ENCODE results near the gene COL4A6.

Gene COL4A6

GRCh38 chrX:108160309-108160708 is 277.9 kb downstream of the COL4A6 start:
- DNase-seq (ENCODE audit: low read depth in 2 of 3, low spot score in 2 of 3) = no peak

DNA sequence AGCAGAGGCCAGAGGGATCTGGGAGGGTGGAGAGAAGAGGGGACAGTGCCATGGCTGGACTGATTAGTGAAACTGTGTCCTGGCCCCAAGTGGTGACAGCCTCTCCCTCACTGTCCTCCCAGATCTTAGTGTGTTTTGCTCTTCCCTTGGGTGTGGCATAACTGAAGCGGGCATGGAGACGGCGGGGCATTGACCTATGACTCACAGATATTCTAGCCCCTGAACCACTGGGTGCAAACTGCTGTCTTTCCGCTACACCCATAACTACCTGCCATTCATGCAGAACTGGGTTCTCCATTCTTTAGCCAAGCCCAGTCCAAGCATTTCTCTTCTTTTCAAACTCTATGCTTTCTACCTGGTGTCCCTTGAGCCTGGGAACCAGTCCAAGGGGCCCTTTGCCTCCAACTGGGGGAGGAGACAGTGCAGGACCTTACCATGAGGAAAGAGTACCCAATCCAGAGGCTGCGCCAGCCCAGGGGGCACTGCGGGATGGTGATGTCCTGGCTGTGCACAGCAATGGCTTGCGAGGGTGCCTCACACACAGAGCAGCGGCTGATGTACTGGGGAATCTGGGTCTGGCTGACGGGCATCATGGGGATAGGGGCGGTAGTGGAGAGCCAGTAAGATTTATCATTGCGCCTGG is 279.1 kb downstream of the COL4A6 start:
- no peak for DNase-seq (ENCODE audit: low read depth in 2 of 3, low spot score in 2 of 3)

GRCh38 chrX:108157628-108158027 is 280.6 kb downstream of the COL4A6 start:
- no peak for DNase-seq (ENCODE audit: low read depth in 2 of 3, low spot score in 2 of 3)

GRCh38 chrX:108156934-108157466 is 281.2 kb downstream of the COL4A6 start:
- DNase-seq (ENCODE audit: low read depth in 2 of 3, low spot score in 2 of 3) = no peak

DNA sequence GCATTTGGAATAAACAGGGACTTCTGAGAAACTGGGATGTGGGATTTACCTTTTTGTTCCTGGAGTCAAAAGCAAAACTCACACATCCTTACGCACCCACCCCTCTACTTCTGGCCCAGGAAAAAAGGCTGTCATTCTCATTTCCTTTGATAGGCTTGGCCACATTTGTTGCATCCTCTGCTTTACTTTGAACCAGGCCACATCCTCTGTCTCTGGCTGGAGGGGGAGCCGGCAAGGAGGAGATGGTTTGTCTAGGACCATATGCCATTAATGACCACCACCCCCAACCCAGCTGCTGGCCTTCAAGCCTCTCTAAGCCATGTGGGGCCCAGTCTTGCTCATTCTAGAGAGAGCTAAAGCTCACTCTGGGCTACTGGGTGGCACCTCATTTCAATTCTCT is 282.1 kb downstream of the COL4A6 start:
- no peak for DNase-seq (ENCODE audit: low read depth in 2 of 3, low spot score in 2 of 3)

DNA sequence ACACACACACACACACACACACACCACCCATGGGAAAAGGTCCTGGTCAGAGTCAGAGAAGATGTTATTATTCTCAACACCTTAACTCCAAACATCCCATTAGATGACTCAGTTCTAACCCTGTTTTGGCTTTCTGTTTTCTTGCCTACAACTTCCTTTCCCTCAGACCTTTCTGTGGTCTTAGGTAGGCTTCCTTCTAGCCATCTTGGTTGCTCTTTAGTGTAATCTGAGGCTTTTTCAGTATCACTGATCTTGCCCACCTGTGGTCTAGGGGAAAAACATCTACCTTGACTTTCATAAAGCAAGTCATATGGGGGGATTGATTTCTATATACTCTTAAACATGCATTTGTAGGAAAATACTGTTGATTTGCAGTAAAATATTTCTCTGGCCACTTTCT is 289.7 kb downstream of the COL4A6 start:
- DNase-seq (ENCODE audit: low read depth in 2 of 3, low spot score in 2 of 3) = no peak

GRCh38 chrX:108138814-108139702 is 299.2 kb downstream of the COL4A6 start:
- no peak for DNase-seq (ENCODE audit: low read depth in 2 of 3, low spot score in 2 of 3)

DNA sequence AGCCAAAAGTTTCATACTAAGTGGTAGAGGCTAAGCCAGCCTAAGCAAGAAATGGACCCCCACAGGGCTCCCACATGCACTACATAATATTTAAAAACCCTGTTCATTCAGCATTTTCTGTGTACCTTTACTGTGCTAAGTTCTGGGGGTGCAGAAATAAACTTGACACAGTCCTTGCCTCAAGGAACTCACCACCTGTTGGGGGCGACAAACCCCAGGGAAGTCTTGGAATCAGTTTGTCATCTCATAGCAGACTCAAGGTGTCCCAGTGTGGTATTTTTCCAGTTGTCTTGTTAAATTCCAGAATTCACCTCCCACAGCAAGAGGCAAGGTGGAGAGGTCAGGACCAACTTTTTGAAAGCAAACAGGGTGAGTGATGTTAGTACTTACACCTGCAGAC is 303.5 kb downstream of the COL4A6 start:
- no peak for DNase-seq (ENCODE audit: low read depth in 2 of 3, low spot score in 2 of 3)

GRCh38 chrX:108132876-108133275 is 305.3 kb downstream of the COL4A6 start:
- DNase-seq (ENCODE audit: low read depth in 2 of 3, low spot score in 2 of 3) = no peak

GRCh38 chrX:108132034-108132433 is 306.2 kb downstream of the COL4A6 start:
- DNase-seq (ENCODE audit: low read depth in 2 of 3, low spot score in 2 of 3) = no peak

DNA sequence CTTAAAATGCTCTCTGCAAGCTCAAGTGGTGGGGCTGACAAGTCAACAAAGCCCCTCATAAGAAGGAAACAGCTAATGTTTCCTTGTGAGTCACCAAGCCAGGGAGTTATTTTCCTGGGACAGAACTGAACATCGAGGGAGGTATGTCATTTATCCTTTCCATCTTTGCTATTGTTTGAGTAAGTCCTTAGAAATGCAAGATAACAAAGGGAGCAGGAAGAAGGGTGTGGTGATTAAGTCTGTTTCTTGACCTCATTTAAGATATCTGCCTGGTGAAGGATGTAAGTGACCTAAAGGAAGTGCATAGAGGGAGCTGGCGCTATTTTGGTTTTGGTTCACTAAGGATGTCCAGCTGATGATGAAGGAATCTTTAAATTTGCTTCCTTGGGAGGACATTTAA is 306.8 kb downstream of the COL4A6 start:
- DNase-seq (ENCODE audit: low read depth in 2 of 3, low spot score in 2 of 3) = no peak

DNA sequence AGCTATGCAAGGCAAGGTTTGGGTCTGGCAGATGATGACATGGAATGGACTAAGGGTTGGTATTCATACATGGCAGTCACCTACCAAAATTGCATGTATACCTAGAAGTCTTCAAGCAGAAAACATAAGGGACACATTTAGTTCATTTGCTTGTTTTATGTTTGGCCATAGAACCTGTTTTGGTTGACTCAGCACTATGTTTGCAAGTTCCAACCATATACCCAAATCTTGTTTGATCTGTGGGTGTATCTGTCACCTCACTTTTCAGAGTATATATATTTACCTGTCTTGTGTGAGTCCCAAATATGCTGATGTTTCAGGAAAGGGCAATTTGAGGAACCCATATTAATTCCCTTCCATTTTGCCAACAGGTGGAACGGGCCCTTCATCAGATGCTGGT is 307.3 kb downstream of the COL4A6 start:
- DNase-seq (ENCODE audit: low read depth in 2 of 3, low spot score in 2 of 3) = no peak

GRCh38 chrX:108127152-108127551 is 311.1 kb downstream of the COL4A6 start:
- no peak for DNase-seq (ENCODE audit: low read depth in 2 of 3, low spot score in 2 of 3)

GRCh38 chrX:108126661-108127060 is 311.6 kb downstream of the COL4A6 start:
- no peak for DNase-seq (ENCODE audit: low read depth in 2 of 3, low spot score in 2 of 3)

DNA sequence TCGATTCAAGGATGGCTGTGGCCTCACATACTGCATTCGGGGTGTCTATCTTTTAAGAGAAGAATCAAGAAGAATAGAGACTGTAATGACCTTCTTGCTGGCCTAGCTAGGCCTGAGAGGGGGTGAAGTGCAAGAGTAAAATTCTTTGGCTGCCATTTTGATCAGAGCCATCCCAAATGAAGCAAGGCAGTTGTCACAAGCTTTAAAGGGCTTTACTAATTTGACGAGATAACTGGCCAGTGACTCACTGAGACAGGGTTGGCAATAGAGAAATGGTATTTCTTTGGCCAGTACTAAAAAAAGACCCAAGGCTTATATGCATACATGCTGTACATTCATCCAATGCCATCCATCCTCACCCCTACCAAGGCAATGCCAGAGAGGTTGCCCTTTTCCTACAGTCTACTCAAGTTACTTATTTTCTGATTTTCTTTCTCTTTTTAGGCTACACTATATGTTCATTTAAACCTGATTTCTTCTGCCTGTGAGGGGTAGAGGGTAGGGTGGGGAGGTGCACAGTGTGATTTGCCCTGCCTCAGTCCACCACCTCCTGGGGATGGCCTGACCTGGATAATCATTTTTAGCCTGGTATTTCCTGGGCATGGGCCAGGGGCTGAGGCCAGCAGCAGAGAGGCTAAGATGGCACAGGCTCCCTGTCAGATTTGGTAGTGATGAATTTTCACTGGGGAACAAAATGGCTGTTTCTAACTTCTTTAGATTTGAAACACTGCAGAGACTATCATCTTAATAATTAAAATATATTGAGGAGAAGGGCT is 314.4 kb downstream of the COL4A6 start:
- no peak for DNase-seq (ENCODE audit: low read depth in 2 of 3, low spot score in 2 of 3)

- DNase-seq (ENCODE audit: low read depth in 2 of 3, low spot score in 2 of 3) = no peak
Observed at GRCh38 chrX:108122748-108123147, 315.5 kb downstream of the COL4A6 start.

- no peak for DNase-seq (ENCODE audit: low read depth in 2 of 3, low spot score in 2 of 3)
Observed at GRCh38 chrX:108121291-108121690, 316.9 kb downstream of the COL4A6 start.

- no peak for DNase-seq (ENCODE audit: low read depth in 2 of 3, low spot score in 2 of 3)
Observed at GRCh38 chrX:108117988-108118387, 320.2 kb downstream of the COL4A6 start.

GRCh38 chrX:108114541-108114940 is 323.7 kb downstream of the COL4A6 start:
- no peak for DNase-seq (ENCODE audit: low read depth in 2 of 3, low spot score in 2 of 3)
